Right ventricle myocardium inferior (tissue), 1 donor: ENCODE results near the gene ZMYND19. TPM values are rescaled to one million over a fixed set of nuclear protein-coding genes. Genes with fewer than 3 reads are reported as not detected.

Experiments
- ATAC-seq: fragments of 200-7000 bp; cut with Tn5 transposase; one replicate; pipeline ENCODE4 v1.9.1; 2020; ENCODE audit warnings: mild to moderate bottlenecking, moderate library complexity
- DNase-seq: peaks from one replicate; pipeline ENCODE4 v3.0.0; 2021; ENCODE audit errors: missing footprints
- intact Hi-C: fragments of 100-400 bp; cut with DNase I; formaldehyde crosslinking; loops from one replicate; pipeline ENCODE4 v1.11.0; 2022
- total RNA-seq: library from RNA; stranded (reverse); fragmentation: NEBNext Ultra II Directional; extraction: Animal tissue kit (Norgen Biotek cat#: 25700); gene quantifications from one replicate; pipeline ENCODE4 v1.2.1, GENCODE V29; 2021
- donor health status: DM: no; HTN: yes; CAD: no; lungs with severe emphysema.

Gene ZMYND19
- total RNA-seq, 1 donor from 2014 or later = 10.8 TPM

DNA sequence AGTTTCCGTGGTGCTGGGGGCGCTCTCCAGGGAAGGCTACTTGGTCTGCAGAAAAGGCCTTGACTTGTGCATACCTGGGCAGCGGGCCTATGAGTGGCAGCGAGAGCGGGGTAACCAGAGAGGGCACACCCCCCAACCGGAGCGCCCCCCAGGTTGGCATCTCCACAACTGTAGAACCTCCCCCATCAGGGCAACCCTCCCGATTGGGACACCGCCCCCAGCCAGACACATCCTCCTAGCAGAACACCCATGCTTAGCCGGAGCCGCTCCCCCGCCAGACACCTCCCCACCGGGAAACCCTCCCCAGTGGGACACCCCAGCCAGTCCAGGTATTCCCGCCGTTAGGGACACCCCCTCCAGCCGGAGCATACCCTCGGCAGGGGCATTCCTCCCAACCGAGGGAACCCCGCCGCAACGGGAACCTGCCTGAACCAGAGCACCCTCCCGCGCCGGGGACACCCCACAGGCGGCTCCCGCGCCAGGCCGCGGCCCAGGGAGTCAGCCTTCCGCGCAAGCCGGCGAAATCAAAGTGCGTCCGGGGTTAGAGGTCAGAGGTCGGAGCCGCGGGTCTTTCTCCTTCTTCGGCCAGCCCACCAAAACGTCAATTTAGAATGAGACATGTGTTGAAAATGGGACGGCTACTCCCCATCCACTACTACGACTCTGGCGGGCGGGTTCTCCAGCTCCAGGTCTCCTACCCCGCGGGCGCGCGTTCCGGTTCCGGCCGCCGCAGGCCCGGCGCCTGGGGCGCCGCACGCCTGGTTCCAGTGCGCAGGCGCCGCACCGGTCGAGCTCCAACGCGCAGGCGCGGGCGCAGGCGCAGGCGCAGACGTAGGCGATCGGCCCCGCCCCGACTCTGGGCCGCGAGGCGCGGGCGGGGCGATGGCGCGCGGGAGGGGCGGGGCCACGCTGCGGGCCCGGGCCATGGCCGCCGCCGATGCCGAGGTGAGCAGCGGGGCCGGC, 28.1 kb upstream of the ZMYND19 start, which contains the start of gene EHMT1:
Gene EHMT1 (plus strand): TSS at position 901 of the 963 bp plus-strand sequence. CDS start 24 bp downstream, at position 925.
- ATAC-seq (peak; percentile 92), DNase-seq (peak; percentile 92)
- intact Hi-C loops = loop anchor here (1.0 kb wide), 1 partner anchor 13 kb away; the partner anchor contains the start of gene ARRDC1

DNA sequence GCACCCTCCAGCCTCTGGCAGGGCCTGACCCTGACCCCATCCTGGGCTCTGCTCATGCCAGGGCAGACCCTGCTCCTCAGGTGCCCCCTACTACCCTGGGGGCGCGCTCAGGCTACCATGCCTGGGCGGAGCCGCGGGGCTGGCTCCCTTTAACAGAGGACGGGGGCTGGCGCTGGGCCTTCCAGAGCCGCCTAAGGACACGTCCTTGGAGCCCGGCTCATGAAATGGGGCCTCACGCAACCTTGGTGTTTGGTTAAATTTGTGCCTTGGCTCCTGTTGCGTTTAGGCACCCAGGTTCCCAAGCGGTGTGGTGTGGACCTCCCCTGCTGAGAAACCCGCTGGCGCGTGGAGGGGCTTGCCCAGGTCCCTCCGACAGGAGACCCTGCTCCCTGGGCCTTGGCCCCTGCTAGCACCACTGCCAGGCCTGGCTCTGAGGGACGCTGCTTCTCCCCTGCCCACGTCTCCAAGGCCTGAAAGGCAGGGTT, 25.1 kb upstream of the ZMYND19 start:
- intact Hi-C loops = no loop called here
- ATAC-seq = no peak
- peak; percentile 42 for DNase-seq

DNA sequence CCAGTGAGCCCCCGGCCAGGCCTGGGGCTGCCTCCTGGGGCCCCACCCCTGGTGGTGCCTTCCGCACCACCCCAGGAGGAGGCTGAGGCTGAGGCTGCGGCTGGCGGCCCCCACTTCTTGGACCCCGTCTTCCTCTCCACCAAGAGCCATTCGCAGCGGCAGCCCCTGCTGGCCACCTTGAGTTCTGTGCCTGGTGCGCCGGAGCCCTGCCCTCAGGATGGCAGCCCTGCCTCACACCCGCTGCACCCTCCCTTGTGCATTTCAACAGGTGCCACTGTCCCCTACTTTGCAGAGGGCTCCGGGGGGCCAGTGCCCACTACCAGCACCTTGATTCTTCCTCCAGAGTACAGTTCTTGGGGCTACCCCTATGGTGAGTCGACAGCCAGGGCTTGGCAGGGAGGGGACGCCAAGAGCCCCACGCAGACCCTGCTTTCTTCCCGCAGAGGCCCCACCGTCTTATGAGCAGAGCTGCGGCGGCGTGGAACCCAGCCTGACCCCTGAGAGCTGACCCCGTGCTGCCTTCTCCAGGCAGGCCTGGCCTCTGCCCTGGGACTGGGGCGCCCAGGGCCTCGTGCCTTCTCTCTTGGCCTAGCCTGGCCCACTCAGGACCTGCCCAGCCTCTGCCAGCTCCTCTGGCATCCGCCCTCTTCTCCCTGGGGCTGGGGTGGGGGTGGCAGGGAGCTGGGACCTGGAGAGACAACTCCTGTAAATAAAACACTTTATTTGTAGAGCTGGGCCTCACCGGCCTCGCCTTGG, 24.5 kb upstream of the ZMYND19 start:
- no peak for ATAC-seq
- DNase-seq = peak; percentile 56
- intact Hi-C loops = no loop called here

DNA sequence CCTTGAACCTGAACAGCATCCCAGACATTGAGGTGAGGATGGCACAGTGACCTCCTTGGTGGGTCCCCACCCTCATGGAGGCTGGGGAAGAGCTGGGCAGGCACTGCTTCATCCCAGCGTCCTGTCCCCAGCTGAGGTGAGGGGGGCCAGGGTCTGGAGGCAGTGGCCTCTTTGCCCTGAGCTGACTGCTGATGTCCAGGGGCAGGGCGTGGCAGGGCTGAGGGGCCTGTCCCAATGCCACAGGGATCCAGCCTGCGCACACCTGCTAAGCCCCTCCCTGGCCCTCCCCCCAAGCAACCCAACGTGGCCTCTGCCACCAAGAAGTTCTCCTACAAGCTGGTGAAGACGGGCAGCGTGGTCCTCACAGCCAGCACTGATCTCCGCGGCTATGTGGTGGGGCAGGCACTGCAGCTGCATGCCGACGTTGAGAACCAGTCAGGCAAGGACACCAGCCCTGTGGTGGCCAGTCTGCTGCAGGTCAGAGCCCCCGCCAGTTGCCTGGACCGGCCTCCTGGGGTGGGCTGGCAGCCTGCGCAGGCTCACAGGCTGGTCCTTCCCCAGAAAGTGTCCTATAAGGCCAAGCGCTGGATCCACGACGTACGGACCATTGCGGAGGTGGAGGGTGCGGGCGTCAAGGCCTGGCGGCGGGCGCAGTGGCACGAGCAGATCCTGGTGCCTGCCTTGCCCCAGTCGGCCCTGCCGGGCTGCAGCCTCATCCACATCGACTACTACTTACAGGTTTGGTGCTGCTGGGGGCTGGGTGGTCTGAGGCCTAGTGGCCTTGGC, 23.6 kb upstream of the ZMYND19 start:
- intact Hi-C loops = no loop called here
- no peak for ATAC-seq
- DNase-seq = peak; percentile 41

DNA sequence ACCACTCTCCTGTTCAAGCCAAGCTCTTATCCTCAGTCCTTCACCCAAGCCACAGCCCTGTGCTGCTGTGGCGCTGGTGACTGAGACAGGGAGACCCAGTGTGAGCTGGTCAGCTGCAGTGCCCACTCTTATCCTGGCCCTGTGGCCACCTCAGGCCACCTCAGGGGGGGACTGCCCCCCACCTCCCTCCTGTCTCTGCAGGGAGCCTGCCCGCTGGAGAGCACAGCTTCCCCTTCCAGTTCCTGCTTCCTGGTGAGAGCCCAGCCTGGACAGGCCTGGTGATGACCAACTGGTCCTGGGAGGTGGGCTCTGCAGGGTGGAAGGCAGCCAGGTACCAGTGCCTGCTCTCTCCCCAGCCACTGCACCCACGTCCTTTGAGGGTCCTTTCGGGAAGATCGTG, 22.9 kb upstream of the ZMYND19 start:
- intact Hi-C loops = no loop called here
- no peak for ATAC-seq
- peak; percentile 51 for DNase-seq

DNA sequence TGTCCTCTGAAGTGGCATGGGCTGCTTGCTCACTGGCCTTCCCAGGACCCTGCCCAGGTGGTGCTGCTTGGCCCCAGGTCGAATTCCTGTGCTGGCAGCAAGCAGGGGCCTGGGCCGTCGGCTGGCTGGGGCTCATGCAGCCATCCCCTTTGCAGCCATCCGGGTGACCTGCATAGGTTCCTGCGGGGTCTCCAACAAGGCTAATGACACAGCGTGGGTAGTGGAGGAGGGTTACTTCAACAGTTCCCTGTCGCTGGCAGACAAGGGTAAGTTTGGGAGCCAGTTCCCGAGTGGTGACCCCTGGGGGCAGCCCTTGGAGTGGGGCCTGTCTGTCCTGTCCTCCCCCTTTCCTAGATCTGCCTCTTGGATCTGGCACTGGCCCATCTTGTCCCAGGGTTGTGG, 22.4 kb upstream of the ZMYND19 start:
- ATAC-seq (no peak), DNase-seq (peak; percentile 34)
- intact Hi-C loops = no loop called here

DNA sequence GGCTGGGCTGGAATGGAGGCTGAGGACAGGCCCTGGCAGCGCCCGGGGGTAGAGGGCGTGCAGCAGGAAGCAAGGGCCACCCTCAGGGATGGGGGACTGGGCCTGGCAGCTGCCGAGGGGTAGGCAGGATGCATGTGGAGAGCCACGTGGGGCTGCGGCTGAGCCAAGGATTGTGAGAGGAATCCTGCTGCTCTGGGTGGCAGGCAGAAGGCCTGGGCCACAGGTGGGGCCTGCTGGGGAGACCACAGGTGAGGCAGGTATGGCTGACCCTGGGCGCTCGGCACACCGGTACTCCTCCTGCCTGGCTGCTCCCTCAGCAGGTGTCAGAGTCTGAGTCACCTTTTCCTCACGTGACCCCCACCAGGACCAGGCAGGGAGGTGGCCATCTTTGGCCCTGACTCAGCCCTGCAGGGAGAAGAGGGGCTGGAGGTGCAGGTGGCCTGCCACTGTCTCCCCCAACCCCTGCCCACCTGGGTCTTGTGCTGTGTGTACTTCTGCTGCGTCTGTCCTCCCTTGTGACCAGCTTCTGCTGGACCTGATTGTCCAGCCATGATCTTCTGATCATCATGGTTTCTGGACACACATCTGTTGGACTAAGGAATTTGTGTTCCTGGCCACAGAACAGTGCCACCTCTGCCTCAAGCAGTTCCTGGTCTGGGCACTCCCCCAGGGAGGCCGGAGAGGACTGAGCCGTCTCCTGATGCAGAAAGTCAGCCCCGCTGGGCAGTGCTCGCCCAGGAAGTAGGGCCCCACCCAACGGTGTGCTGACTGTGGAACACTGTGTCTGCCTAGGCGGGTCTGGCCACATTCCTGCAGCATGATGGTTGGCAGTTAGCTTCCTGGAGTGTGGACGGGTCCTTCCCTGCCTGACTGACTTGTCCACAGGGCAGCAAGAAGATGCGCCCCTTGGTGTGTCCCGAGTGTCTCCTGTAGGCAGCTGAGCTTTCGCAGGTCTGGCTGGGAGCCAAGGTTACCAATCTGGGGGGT, 21.6 kb upstream of the ZMYND19 start:
- DNase-seq = peak; percentile 64

DNA sequence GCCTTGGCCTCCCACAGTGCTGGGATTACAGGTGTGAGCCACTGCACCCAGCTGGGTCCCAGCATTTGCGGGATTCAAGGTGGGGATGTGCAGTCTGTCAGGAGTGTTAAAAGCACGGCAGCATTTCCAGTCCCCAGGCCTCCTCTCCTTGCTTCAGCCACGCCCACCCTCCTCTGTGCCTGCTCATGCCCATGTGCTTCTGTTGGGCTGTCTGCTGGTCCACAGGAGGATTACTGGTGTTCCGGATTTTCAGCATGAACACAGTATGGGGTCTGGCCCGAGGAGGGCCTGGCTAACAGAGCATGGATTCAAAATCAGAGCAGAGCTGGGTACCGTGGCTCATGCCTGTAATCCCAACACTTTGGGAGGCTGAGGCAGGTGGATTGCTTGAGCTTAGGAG, 20.6 kb upstream of the ZMYND19 start:
- ATAC-seq (no peak), DNase-seq (peak; percentile 40)
- intact Hi-C loops = no loop called here

More for the DNA sequence above, 21.6 kb upstream of the ZMYND19 start:
- intact Hi-C loops = no loop called here
- ATAC-seq = peak; percentile 40

DNA sequence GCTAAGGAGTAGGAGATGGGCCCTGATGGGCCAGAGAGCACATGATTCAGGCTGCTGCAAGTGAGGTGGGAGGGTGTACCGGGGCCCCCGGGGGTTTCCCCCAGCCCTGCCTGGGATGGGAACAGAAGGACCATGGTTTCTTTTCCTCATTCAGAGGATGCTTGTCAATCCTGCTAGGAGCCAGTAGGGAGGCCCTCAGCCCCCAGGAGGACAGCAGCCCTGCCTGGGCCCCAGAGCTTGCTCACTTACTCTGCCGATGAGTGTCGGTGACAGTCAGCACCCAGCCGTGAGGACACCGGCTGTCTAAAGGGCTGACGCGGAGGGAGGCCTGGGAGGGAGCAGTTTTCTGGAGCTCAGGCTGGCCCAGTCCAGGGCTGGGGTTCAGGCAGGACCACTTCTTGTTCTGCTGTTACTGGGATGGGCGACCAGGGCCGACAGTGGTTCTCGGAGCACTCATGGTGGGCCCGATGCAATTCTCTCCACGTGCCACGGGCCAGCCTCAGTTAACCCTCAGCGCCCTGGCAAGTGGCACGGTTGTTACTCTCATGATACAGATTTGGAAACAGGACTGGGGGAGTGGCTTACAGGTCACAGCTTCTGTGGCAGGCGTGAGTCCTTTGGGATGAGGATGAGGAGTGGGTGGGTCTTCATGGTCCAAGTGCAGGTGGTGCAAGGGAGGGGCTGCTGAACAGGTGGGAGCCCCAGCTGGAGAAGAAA, 17.0 kb upstream of the ZMYND19 start:
- intact Hi-C loops = no loop called here
- DNase-seq (peak; percentile 66), ATAC-seq (no peak)

DNA sequence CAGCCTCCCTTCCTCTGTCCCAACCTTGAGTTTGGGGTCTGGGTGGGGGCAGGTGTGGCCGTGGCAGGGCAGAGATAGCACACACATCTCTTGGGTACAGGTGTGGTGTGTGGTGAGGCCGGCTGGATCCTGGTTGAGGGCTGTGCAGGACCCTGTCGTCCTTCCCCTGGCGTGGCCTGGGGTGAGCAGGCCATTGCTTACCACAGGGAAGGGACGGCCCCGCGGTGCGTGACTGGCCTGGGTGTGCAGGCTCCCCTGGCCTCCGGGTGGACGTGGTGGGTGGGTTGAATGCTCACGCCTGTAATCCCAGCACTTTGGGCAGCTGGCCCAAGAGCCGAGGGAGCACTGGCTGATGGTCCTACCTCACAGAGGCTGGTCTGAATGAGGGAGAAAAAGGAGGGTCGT, 16.4 kb upstream of the ZMYND19 start:
- intact Hi-C loops = no loop called here
- DNase-seq = peak; percentile 79
- no peak for ATAC-seq

DNA sequence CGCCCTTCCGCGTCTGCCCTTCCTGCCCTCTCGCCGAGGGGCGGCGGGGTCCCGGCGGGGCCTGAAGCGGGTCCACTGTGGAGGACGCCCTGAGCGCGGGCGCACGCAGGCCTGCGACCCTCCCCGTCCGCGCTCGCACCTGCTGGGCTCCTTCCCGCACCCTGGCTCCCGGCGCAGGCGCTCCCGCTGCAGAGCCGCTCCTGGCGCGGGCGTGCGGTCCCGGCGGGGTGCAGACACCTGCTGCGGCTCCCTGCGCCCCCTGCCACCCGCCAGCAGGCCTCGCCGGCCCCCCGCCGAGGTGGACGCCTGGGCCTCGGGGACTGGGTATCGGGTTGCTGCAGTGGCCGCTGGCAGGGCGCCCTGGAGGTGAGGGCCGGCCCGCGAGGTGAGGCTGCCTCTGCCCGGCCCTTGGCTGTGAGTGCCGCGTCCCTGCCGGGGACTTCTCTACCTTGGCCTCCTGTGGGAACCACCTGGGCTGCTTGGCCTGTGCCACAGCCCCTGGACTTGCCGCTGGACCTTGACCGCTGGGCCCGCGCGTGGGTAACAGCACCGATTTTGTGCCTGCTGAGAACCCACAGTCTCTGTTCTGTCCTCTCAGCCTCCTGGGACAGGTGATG, 15.8 kb upstream of the ZMYND19 start:
- ATAC-seq (no peak), DNase-seq (no peak)
- intact Hi-C loops = no loop called here

DNA sequence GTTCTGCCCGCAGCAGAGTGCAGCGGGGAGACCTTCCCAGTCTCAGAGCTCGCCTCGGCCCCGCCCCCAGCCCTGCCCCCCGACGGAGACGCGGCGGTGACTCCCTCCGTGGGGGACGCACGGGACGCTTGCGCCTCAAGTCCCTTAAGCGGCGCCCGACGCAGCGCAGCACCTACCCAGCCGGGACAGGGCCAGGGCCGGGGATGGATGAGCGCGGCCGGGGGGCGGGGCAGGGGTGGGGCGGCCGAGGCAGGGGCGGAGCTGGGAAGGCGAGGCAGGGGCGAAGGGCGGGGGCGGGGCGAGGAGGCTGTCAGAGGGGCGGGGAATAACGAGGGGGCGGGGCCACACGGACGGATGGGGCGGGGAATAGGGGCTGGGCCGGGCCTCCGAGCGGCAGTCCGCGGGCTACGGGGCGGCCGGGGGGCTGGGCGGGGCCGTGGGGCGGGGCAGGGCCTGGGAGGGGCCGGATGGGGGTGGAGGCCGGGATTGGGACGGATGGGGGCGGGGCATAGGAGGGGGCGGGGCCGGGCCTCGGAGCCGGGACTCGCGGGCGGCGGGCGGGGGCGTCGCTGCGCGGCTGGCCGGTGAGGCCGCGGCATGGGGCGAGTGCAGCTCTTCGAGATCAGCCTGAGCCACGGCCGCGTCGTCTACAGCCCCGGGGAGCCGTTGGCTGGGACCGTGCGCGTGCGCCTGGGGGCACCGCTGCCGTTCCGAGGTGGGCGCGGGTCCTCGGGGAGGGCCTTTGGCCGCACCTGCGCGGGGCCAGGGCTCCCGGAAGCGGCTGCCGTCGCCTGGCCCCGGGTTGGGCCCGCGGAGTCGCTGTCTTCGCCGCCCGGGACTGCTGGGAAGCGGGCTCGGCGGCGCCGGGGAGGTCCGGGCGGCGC, 15.1 kb upstream of the ZMYND19 start, which contains the start of gene ARRDC1:
Gene ARRDC1 (plus strand): TSS at position 566 of the 884 bp plus-strand sequence. CDS start 32 bp downstream, at position 598.
- DNase-seq (peak; percentile 97), ATAC-seq (peak; percentile 88)
- intact Hi-C loops = loop anchor here (1.0 to 2.0 kb wide), 2 partner anchors 13 to 27 kb away; partner anchors contain the start of gene DPH7

DNA sequence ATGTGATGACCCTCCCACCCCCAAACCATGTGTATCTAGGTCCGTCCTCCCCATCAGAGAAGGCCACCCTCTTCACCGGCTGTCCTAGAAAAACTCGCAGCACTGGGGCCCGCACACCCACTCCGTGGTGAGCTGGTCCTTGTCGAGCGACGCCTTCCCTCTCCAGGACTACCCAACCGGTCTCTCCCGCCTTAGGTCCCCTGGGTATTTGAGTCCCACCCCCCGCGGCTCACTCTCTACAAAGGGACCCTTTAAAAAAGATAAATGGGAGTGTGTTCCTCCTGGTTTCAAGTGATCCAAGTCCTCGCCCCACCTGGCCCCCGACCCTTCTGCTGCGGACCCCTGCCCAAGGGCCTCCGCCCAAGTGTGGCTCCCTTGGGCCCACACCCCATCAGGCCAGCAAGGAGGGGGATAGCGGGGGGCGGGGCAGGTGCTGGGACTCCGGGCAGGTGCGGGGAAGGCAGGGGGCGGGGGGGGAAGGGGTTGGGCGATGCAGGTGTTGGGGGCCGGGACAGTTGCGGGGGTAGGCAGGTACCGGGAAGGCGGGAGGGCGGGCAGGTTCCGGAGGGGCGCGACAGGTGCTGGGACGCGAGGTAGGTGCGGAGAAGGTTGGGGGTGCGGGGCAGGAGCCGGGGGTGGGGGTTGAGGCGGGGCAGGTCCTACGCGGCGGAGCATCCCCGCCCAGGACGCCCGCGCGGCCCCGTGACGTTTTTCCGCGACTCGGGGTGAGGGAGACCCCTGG, 14.2 kb upstream of the ZMYND19 start:
- DNase-seq (peak; percentile 64), ATAC-seq (peak; percentile 9)
- intact Hi-C loops = loop anchor here (1.0 to 2.0 kb wide), 2 partner anchors 14 to 26 kb away; partner anchors contain the start of gene DPH7

DNA sequence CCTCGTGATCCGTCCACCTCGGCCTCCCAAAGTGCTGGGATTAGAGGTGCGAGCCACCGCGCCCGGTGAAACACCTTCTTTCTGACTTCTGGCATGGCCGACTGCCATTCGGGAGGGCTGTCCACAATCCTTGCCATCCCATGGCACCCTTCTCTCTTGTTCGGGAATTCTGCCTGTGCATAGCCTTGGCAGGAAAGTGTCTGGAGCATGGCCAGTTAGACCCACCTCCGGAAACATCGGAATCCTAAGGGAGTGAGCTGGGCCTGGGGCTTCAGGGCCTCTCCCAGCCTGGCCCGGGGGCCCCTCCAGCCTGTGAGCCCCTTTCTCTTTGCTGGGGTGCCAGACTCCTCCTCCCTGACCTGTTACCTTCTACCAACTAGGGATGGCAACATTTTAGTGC, 13.6 kb upstream of the ZMYND19 start:
- ATAC-seq (no peak), DNase-seq (peak; percentile 9)
- intact Hi-C loops = loop anchor here (2.0 kb wide), 1 partner anchor 25 kb away; the partner anchor contains the start of gene DPH7
